Ishikawa (cell line): ENCODE measurements around the gene RNF217.

ENCODE experiments used
- CEBPB ChIP-seq: IDR thresholded peaks from 2 replicates; pipeline ENCODE4 v1.6.1; 2012
- CREB1 ChIP-seq: IDR thresholded peaks from 2 replicates; pipeline ENCODE4 v1.6.1; 2012; ENCODE audit warnings: low read depth
- EGR1 ChIP-seq: IDR thresholded peaks from 2 replicates; pipeline ENCODE4 v1.6.1; 2012
- EP300 ChIP-seq: IDR thresholded peaks from 2 replicates; pipeline ENCODE4 v1.6.1; 2012; ENCODE audit warnings: borderline replicate concordance
- FOXM1 ChIP-seq: IDR thresholded peaks from 2 replicates; pipeline ENCODE4 v1.6.1; 2012; ENCODE audit warnings: low read depth, borderline replicate concordance
- MAX ChIP-seq: IDR thresholded peaks from 2 replicates; pipeline ENCODE4 v1.6.1; 2012
- NFIC ChIP-seq: IDR thresholded peaks from 2 replicates; pipeline ENCODE4 v1.6.1; 2012
- RAD21 ChIP-seq: IDR thresholded peaks from 2 replicates; pipeline ENCODE4 v1.6.1; 2012; ENCODE audit warnings: low read depth
- REST ChIP-seq: IDR thresholded peaks from 2 replicates; pipeline ENCODE4 v1.6.1; 2012; ENCODE audit warnings: low read depth, mild to moderate bottlenecking
- TAF1 ChIP-seq: IDR thresholded peaks from 2 replicates; pipeline ENCODE4 v1.6.1; 2012; ENCODE audit warnings: low read depth, mild to moderate bottlenecking
- TCF12 ChIP-seq: IDR thresholded peaks from 2 replicates; pipeline ENCODE4 v1.6.1; 2012; ENCODE audit warnings: low read depth
- TEAD4 ChIP-seq: IDR thresholded peaks from 2 replicates; pipeline ENCODE4 v1.6.1; 2012
- USF1 ChIP-seq: IDR thresholded peaks from 2 replicates; pipeline ENCODE4 v1.6.1; 2012
- YY1 ChIP-seq: IDR thresholded peaks from 2 replicates; pipeline ENCODE4 v1.6.1; 2012; ENCODE audit warnings: low read depth
- ZBTB7A ChIP-seq: IDR thresholded peaks from 2 replicates; pipeline ENCODE4 v1.6.1; 2012; ENCODE audit warnings: low read depth

The RNF217 gene

GRCh38 chr6:125044667-125045066, 82.4 kb downstream of the RNF217 start:
- TF ChIP-seq MAX (no peak), TEAD4 (no peak), CEBPB (no peak), EGR1 (no peak), EP300 (no peak), REST (no peak), CREB1 (no peak), RAD21 (no peak), NFIC (no peak), YY1 (no peak), FOXM1 (no peak), USF1 (no peak), ZBTB7A (no peak), TAF1 (no peak), TCF12 (no peak)

- no peak for TF ChIP-seq REST
- TF ChIP-seq YY1, result no peak
- no peak for TF ChIP-seq TEAD4
- no peak for TF ChIP-seq EP300
- no peak for TF ChIP-seq MAX
- no peak for TF ChIP-seq TCF12
- TF ChIP-seq FOXM1, result no peak
- TF ChIP-seq NFIC, result no peak
- TF ChIP-seq ZBTB7A, result no peak
- TF ChIP-seq RAD21, result no peak
- TF ChIP-seq CREB1, result no peak
- TF ChIP-seq TAF1, result no peak
These were observed 84.1 kb downstream of the RNF217 start for GRCh38 chr6:125046107-125046925.

- no peak for TF ChIP-seq TEAD4
- TF ChIP-seq NFIC, result no peak
- TF ChIP-seq TCF12, result no peak
- no peak for TF ChIP-seq CEBPB
- TF ChIP-seq MAX, result no peak
- TF ChIP-seq CREB1, result no peak
- TF ChIP-seq ZBTB7A, result no peak
These were observed 86.0 kb downstream of the RNF217 start for GRCh38 chr6:125048274-125048673.

- TF ChIP-seq MAX (no peak), CREB1 (no peak), FOXM1 (no peak), RAD21 (no peak), CEBPB (no peak), EP300 (no peak), YY1 (no peak), TEAD4 (no peak), TAF1 (no peak), ZBTB7A (no peak), NFIC (no peak), USF1 (no peak), TCF12 (no peak), REST (no peak), EGR1 (no peak)
These were observed 88.6 kb downstream of the RNF217 start for GRCh38 chr6:125050663-125051318.
